ENCODE results near the gene NIPAL4. TPM values are rescaled to one million over a fixed set of nuclear protein-coding genes. Genes with fewer than 3 reads are reported as not detected.
"Not testable (repeated sequence)": the region's sequence is repeated elsewhere in the genome, so short reads cannot be mapped to it uniquely, and the experiment has no call there.

The NIPAL4 gene
- not detected in 2 replicates for total RNA-seq (2014; rRNA removed)
- polyA plus RNA-seq (2012) = 0.06 TPM

DNA sequence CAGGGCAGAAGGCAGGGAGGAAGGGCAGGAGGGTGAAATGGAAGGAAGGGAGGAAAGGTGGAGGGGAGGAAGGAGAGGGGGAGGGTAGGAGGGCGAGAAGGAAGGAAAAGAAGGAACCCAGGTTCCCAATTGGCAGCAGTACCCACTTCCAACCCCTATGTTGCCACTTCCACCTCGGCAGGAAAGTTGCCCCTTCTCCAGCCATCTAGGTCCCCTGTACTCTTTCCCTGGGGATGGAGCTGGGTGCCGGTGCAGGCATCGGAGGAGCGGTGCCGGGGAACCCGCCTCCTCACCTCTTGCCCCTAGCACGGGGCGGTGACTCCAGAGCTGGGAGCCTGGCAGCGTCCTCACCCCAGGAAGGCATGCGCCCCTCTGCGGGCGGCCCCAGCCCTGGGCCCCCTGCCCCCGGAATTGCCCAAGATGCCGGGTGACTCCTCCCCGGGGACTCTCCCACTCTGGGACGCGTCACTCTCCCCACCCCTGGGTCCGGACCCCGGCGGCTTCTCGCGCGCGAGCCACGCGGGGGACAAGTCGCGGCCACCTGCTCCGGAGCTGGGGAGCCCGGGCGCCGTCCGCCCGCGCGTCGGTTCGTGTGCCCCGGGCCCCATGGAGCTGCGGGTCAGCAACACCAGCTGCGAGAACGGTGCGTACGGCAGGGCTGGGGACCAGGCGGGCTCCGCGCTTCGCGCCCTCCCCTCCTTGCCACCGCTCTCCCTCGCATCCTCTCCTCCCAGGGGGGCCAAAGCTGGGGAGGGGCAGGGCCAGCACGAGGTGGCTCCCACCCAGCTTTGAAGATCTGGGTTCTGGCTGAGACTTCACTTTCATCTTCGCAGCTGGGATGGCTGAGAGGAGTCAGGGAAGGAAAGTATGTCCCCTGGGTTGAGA is at the start of gene NIPAL4:
TSS of gene NIPAL4 (plus strand) at position 499 of the 885 bp plus-strand sequence. CDS start at position 607, 108 bp downstream.
- no peak for DNase-seq (ENCODE audit: low read depth)

DNA sequence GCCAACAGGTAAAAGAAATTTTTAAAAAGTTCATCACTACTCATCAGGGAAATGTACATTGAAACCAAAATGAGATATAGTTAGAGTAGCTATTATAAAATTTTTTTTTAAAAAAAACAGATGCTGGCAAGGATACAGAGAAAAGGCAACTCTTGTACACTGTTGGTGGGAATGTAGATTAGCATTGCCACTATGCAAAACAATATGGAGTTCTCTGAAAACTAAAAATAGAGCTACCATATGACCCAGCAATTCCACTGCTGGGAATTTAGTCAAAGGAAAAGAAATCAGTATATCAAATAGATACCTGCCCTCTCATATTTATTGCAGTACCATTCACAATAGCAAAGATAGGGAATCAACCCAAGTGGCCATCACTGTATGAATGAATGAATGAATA is 44.2 kb upstream of the NIPAL4 start:
- DNase-seq (ENCODE audit: low read depth) = no peak

DNA sequence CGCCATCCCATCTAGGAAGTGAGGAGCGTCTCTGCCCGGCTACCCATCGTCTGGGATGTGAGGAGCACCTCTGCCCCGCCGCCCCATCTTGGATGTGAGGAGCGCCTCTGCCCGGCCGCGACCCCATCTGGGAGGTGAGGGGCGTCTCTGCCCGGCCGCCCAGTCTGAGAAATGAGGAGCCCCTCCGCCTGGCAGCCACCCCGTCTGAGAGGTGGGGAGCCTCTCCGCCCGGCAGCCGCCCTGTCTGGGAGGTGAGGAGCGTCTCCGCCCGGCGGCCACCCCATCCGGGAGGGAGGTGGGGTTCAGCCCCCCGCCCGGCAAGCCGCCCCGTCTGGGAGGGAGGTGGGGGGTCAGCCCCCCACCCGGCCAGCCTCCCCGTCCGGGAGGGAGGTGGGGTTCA is 40.5 kb upstream of the NIPAL4 start:
- not testable (repeated sequence) for DNase-seq (ENCODE audit: low read depth)

DNA sequence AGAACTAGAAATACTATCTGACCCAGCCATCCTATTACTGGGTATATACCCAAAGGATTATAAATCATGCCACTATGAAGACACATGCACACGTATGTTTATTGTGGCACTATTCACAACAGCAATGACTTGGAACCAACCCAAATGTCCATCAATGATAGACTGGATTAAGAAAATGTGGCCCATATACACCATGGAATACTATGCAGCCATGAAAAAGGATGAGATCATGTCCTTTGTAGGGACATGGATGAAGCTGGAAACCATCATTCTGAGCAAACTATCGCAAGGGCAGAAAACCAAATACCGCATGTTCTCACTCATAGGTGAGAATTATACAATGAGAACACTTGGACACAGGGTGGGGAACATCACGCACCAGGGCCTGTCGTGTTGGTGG is 30.1 kb upstream of the NIPAL4 start:
- DNase-seq (ENCODE audit: low read depth) = not testable (repeated sequence)

DNA sequence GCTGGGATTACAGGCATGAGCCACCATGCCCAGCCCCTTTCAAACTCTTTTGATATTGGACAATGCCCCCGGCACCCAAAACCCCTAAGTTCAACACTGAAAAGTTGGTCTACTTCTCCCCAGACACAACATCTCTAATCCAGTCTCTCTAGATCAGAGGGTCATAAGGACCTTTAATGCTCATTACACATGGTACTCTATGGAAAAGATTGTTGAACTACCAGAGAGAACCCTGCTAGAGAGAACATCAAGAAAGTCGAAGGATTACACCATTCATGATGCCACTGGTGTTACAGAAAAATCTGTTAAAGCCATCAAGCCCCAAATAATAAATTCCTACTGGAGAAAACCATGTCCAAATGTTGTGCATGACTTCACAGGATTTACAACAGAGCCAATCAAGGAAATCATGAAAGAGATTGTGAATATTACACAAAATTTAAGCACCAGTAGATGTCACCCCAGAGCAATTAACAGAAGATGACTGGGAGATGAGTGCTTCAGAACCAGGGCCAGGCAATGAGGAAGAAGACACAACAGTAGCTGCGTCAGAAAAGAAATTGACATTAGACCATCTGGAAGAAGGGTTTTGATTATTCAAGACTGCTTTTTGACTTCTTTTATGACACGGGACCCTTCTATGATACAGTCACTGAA is 28.3 kb upstream of the NIPAL4 start:
- peak; percentile 72 for DNase-seq (ENCODE audit: low read depth)

DNA sequence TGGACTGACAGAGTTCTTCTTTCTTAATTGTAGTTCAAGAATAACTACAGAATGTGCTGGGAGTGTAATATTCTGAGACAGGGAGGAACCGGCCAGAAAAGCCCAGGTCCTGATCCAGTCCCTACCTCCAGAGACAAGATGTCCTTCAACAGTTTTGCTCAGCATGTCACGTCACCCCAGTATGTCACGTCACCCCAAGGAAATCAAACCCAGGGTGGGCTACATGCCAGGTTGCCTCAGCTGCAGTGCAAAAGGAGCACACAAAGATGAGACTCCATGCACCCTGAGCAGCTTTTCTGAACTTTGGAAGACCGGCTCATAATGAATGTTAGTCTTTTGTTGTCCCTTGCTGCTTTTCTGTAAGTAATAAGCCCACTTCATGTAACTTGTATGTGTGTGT is 25.9 kb upstream of the NIPAL4 start:
- DNase-seq (ENCODE audit: low read depth) = no peak

DNA sequence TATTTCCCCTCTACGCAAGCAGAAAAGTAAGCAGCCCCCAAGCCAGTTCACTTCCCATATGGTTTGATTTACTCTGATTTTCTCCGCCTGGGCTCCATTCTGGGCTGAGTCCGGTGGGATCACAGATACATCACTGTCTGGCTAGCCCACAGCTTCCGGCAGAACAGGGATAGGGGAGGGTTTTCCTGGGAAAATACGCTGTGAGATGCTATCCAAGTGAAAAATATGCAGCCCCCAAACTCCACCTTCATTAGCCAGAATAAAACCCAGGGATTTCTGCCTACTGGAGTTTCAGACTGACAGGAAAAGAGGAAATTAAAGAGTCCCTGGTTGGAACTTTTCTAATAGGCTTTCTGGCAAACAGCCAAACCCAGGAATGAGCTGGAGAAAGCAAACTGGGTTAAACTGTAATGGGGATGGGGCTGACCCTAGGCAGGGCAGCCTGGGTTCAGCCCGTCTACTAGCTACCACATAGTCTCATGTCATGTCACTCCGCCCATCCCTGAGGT is 16.9 kb upstream of the NIPAL4 start:
- DNase-seq (ENCODE audit: low read depth) = no peak

DNA sequence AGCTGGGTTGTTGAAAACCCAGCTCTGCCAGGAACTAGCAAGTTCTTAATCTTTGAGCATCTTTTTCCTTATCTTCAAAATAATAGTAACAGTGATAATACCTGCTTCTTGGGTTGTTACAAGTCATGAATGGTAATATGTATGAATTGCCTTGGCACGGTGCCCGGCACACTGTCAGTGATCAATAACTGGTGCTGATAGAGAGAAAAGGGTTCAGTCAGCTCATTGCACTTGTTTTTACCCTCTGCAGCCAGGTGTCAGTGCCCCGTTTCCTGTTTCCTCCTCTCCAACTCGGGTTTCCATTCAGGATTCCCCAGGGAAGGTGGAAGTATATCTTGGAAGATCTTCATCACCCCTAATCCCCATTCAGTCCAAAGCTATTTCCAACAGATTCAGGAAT is 15.8 kb upstream of the NIPAL4 start:
- DNase-seq (ENCODE audit: low read depth) = no peak

DNA sequence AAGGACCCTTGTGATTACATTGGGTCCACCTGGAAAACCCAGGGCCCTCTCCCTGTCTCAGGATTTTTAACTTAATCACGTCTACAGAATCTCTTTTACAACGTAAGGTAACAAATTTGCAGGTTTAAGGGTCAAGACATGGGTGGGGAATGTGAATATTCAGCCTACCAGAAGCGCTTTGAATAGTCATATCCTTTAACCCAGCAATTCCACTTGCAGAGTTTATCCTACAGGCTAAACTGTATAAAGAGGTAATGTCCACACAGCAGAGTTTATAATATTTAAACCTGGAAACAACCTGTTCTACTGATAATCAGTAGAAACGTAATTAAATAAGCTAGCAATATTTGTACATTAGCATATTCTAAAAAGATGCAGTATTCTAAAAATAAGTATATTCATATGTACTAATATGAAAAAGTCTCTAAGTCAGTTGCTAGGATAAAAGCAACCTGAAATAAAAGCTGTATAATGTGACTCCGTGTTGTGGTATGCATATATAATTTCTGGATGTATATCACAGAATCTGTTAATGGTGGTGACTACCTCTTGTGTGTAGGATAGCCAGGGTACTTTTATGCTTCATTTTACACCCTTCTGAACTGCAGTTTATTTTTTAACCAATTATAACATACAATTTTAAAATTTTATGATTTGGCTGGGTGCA is 14.1 kb upstream of the NIPAL4 start:
- no peak for DNase-seq (ENCODE audit: low read depth)

DNA sequence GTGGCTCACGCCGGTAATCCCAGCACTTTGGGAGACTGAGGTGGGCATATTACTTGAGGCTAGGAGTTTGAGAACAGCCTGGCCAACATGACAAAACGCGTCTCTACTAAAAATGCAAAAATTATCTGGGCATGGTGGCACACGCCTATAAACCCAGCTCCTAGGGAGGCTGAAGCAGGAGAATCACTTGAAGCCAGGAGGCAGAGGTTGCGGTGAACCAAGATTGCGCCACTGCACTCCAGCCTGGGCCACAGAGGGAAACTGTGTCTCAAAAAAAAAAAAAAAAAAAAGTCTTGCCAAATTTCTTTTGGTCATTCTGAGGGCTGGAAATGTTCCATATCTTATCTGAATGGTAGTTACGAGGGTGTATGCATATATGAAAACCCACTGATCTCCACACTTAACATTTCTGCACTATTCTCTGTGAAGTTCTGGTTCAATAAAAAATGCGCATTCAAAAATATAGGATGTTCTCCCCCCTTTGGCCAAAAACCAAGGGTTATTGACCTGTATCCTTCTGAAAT is 13.5 kb upstream of the NIPAL4 start:
- no peak for DNase-seq (ENCODE audit: low read depth)

DNA sequence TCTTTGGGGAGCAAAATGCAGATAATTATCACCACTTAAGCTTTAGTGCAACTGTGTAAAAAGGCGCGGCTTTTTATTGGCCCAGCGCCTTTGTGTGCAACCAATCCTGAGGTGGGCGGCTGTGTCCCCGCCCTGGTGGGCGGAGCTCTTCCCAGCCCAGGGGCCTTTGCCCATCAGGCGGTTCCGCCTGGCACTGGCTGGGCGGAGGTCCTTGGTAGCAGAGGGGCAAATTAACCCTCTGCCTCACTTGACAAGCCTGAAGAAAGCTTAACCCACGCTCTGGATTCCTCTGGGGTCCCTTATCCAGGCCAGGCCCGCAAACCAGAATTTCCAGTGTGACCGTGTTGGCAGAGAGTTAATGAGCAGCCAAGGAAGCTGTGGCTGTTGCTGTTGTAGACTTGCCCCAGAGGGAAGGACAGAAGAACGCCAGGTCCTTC is 12.8 kb upstream of the NIPAL4 start:
- DNase-seq (ENCODE audit: low read depth) = no peak

DNA sequence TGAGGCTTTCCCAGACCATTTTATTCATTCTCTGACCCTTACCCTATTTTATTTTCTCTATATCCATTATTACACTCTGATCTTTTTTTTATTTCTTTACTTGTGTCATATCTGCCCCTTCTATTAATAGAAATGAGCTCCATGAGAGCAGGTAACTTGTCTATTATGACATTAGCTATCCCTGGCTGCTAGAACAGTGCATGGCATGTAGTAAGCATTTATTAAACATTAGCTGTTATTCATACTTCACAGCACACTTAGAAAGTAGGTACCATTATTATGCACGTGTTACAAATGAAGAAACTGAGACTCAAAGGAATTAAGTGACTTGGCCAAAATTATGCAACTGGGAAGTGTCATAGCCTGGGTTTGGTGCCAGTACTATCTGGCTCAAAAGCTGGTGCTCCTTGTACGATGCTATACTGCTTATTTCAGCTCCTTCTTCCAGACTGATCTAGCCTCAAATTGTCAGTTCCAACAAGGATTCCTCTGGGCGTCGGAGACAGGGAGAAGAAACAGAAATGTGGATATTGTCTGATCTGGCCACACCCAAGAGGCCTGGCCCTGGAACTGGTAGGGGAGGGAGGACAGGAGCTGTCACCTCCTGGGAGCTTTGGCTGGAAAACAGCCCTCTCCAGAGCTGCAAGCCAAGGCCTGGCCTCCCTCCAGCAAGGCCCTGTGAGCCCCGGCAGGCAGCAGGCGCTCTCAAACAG is 10.8 kb upstream of the NIPAL4 start:
- DNase-seq (ENCODE audit: low read depth) = no peak

DNA sequence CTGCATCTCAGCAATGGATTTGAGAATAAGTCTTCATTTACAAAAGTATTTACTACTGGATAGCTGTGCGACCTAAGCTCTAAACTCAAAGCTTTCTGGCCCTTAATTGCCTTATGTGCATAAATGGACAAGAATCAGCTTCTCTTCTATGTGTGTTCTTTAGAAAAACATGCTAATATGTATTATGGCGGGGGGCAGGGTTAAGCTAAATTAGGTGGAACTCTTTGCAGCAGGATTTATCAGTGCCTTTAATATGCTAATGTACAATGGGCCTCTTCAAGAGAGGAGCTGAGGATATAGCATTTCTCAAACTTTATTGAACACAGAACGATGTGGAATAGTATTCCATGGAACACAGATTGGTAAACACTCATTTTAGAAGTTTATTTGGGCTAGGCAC is 10.0 kb upstream of the NIPAL4 start:
- no peak for DNase-seq (ENCODE audit: low read depth)

DNA sequence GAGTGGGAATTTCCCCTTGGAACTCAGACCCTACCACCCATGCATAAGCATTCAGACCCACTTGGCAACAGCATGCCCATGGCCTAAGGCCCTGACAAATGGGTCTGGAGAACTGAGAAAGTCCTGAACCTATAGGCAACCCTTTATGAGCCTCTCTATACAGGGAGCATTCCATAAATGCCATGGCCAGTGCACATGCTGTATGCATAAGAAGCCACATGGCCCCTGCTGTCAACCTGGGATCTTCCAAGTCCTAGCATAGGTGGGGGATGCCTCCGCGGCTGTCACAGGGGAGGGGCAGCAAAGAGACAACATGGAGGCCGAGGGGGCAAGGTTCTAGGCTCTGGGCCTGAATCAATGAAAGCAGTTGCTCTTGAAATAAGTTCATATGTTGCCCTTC is 8.2 kb upstream of the NIPAL4 start:
- no peak for DNase-seq (ENCODE audit: low read depth)

DNA sequence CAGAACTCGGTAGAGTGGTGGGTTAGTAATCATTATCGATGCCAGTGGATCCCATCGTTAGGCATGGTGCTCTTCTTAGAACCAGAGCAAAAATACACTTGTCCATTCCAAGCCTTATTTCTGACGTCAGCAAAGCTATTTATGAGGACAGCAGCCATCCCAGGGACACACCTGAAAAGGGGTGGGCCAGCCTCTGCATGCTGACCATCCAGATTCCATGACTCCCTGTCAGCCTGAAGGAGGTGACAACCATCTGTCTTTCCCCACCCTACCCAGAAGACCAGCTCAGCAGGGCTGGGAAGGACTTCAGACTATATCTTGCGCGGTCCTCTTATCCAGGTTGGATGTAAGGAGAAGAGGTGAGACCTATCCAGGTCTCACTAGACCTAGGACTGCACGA is 5.7 kb upstream of the NIPAL4 start:
- no peak for DNase-seq (ENCODE audit: low read depth)

DNA sequence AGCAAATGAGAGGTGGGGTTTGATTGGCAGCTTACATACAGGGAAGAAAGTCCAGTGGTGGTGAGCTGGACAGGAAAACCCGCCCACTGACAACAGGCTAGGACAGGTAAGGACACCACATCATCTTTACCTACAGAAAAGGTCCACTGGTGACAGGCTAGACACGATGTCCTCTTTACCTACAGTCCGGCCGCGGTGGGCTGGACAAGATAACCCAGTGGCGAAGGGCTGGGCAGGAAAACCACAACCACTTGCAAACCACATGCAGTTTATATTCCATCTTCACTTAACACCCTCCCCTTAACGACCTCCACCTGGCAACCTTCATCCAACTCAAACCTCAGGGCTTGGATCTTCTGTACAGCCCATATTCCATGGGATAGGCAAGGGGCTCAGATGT is 5.0 kb upstream of the NIPAL4 start:
- DNase-seq (ENCODE audit: low read depth) = no peak

DNA sequence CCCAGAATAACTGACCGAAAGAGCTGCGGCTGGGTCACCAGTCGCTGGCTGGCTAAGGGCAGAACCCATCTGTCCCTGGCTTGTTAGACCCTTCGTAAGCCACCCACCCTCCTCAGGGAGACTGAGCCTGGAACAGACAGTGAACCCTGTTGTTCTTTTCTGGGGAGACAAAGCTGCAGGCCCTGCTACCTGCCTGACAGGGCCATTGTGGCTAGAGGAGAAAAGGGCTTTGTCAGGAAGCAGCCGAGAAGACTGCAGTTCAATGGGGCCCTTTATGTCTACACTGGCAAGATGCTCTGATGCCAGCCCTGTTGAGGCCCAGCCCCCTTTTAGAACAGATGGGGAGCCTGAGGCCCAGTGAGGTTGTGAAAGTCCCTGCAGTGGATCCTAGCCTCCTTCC is 3.7 kb upstream of the NIPAL4 start:
- no peak for DNase-seq (ENCODE audit: low read depth)

DNA sequence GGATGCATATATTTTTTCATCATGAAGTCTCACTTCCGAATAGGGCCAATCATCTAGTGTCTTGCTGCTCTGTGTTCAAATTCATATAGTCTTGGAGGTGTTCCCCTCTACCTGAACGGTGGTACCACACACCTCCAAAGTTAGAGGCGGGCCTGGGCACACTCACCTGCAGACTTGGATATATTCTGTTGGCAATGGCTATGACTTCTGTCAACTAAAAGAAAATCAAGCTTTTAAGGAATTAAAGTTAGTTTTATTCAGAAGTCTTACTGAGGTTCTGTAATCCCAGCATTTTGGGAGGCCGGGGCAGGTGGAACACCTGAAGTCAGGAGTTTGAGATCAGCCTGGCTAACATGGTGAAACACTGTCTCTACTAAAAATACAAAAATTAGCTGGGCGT is 2.6 kb upstream of the NIPAL4 start:
- DNase-seq (ENCODE audit: low read depth) = no peak

DNA sequence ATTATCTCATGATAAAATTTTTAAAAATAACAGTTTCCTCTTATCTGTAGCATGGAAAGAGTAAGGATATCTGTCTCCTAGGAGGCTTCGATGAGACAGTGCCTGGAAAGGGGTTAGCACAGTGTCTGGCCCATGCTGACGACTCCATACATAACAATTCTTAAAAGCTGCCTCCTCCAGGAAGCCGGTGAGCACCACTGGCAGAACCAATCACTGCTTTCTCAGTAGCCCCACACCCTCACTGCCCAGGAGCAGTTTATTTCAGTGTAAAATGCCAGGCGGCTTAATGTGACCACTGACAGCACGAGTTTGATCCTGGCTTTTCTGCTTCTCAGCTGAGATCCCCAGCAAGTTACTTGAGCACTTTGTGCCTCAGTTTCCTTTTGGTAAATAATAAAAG is 1.2 kb upstream of the NIPAL4 start:
- no peak for DNase-seq (ENCODE audit: low read depth)

DNA sequence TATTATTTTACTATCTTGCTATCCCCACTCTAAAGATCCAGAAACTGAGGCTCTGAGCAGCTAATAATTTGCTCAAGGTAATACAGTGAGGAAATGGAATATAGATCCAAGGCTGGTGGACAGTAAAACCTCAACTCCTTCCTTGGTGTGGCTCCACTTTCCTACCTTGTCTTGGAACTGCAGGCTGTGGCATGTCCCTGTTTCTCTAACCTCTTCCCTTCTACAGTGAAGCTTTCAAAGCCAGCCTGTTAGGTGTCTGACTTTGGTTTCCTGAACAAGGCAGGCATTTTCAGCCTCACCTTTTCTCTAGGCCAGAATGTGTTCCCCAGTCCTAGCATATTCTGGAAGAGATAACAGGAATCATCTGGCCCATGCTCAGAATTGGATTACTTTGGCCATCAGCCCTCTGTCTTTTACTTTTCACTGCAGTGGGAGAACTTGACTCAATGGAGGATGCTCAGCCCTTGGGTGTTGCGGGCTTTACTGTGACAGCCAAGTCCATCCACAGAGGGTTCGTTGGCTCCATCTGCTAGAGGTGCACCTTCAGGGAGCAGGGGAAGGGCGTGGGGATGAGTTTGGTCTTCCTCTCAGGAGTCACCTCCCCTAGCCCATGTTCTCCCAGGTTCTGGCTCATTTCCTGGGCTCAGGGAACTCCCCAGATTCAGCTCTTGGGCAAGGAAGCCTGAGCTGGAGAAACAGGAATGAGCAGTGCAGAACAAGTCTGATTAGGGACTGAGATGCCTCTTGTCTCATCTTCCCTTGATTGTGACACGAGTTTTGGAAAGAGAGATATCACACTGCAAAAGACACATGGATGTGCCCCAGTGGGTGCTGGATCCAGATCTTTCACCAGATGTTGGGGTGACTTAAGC is 1.1 kb downstream of the NIPAL4 start:
- DNase-seq (ENCODE audit: low read depth) = no peak

All from LHCN-M2 (cell line).